Activated naive CD4-positive, alpha-beta T cell treated with anti-CD3 and anti-CD28 coated beads, Interleukin-2, amount 10 ng/mL, durations not matched to agents 7 days and 5 days (primary cell): ENCODE results near the gene RIMS1.

Source experiments
- CTCF ChIA-PET: fragments of 350-600 bp; sonication (Branson Sonifier 250); formaldehyde crosslinking; loops from one replicate; lab custom pipeline; 2021; ENCODE audit warnings: antibody characterized with exemption; lab: Charles Lee
- DNase-seq: peaks from one replicate; pipeline ENCODE4 v3.0.0-alpha.2; 2020
- H3K27ac Mint-ChIP-seq: one replicate; pipeline ENCODE4 v1.8.0; 2021; ENCODE audit warnings: mild to moderate bottlenecking, moderate library complexity, mixed read lengths
- H3K27me3 Mint-ChIP-seq: one replicate; pipeline ENCODE4 v1.8.0; 2021; ENCODE audit warnings: mild to moderate bottlenecking, mixed read lengths
- H3K36me3 Mint-ChIP-seq: one replicate; pipeline ENCODE4 v1.8.0; 2021; ENCODE audit warnings: mixed read lengths
- H3K4me1 Mint-ChIP-seq: one replicate; pipeline ENCODE4 v1.8.0; 2021; ENCODE audit warnings: mixed read lengths
- H3K4me3 Mint-ChIP-seq: one replicate; pipeline ENCODE4 v1.8.0; 2021; ENCODE audit warnings: mild to moderate bottlenecking, moderate library complexity, mixed read lengths
- H3K9me3 Mint-ChIP-seq: one replicate; pipeline ENCODE4 v1.8.0; 2021; ENCODE audit warnings: mixed read lengths

The RIMS1 gene

DNA sequence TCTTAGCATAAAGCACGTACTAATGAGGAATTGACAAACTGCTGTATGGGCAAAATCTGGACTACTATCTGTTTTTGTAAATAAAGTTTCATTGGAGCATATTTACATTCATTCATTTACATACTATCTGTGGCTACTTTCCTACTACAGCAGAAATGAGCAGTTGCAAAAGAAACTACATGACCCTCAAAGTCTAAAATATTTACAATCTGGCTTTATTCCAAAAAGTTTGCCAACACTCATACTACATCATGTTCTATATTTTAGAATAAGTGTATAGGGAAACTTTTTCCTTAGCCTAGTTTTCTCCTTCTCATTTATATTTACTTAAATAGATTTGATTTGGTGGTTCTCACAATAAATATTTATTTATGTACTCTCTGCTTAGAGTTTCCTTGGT is 208.2 kb downstream of the RIMS1 start:
- CTCF ChIA-PET: no interaction called here
- Mint-ChIP-seq H3K27me3 (no peaks in the 10 kb centered on the region), H3K36me3 (no peaks in the 10 kb centered on the region), H3K4me1 (no peaks in the 10 kb centered on the region), H3K4me3 (no peak overlapping the region), H3K27ac (no peak overlapping the region), H3K9me3 (no peaks in the 10 kb centered on the region)
- no peak for DNase-seq

DNA sequence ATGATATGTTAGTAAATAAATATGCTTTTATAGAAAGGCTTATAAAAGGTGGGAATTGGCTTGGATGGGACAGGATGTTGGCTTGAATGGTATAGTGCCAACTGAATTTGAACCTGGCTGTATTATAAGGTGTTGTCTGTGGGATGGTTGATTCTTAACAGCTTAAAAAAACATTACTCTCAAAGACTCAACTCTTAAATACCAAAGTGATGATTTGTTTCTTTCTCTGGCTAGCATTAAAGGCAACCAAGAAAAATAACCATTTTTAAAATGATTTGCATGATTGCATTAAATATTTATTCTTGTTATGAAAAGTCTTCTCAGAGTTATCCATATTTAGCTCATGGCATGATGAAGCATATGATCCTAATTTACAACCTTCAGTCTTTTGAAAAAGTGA is 216.2 kb downstream of the RIMS1 start:
- CTCF ChIA-PET: no interaction called here
- H3K27ac Mint-ChIP-seq: no peak overlapping the region
- no peaks in the 10 kb centered on the region for H3K36me3 Mint-ChIP-seq
- H3K4me1 Mint-ChIP-seq: no peaks in the 10 kb centered on the region
- no peak for DNase-seq
- no peaks in the 10 kb centered on the region for H3K27me3 Mint-ChIP-seq
- no peak overlapping the region for H3K4me3 Mint-ChIP-seq
- H3K9me3 Mint-ChIP-seq: no peaks in the 10 kb centered on the region

DNA sequence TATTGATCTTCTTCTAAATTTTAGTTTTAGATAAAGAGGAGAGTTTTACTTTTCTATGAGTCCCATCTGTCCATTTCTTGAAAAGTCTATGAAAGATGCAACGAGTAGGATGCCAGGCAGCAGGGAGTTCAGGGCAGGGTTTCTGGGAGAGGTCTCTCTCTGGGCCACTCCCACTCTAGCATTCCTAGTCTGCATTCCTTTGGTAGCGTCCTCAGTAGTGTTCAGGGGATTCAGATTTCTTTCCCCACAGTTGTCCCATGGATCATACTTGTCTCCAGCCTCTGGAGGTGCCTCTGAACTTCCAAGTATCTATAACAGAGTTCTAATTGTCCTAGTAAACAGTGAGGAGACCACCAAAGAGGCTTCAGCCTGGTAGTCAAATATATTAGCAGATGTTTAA is 225.3 kb downstream of the RIMS1 start:
- Mint-ChIP-seq H3K4me3 (no peak overlapping the region), H3K36me3 (no peaks in the 10 kb centered on the region), H3K27me3 (no peaks in the 10 kb centered on the region), H3K9me3 (no peaks in the 10 kb centered on the region), H3K27ac (no peak overlapping the region), H3K4me1 (no peaks in the 10 kb centered on the region)
- DNase-seq: no peak
- CTCF ChIA-PET: no interaction called here

DNA sequence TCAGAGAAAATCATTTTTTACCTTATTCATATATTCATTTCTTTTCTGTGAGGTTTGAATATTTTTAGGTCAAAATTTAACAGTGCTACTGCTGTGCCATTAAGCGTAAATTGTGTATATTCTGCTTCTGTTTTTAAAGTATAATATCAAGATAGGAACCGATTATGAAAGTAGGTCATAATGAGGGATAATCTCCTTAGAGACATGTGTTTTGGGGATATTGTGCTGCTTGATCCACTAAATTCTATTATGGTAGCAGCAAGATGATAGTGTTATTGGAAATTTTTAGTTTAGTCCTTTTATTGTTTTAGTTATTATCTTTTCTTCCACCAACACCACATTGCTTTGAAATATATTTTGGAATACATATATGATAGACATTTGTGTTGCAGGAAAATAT is 244.0 kb downstream of the RIMS1 start:
- no peak for DNase-seq
- Mint-ChIP-seq H3K27ac (no peak overlapping the region), H3K27me3 (no peaks in the 10 kb centered on the region), H3K4me3 (no peak overlapping the region), H3K36me3 (no peaks in the 10 kb centered on the region), H3K9me3 (no peaks in the 10 kb centered on the region), H3K4me1 (no peaks in the 10 kb centered on the region)
- CTCF ChIA-PET: no interaction called here

DNA sequence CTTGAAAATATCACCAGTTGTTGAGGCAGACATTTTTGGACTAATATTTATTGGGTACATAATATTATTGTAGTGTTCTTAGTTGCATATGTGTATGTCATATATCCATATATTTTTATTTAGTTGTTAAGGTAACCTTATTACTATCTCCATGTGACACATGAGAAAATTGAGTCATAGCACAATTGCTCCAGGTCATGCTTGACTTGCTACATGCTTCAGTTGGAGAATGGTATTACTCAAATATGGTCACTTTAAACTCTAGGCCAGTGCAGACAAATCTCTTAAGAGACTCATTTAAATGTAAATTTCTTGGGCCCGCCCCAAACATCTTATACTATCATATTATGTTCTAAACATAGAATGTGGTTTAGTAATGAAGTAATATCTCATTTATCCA is 246.1 kb downstream of the RIMS1 start:
- Mint-ChIP-seq H3K27me3 (no peaks in the 10 kb centered on the region), H3K36me3 (no peaks in the 10 kb centered on the region), H3K27ac (no peak overlapping the region), H3K4me3 (no peak overlapping the region), H3K9me3 (no peaks in the 10 kb centered on the region), H3K4me1 (no peaks in the 10 kb centered on the region)
- DNase-seq: no peak
- CTCF ChIA-PET: no interaction called here

DNA sequence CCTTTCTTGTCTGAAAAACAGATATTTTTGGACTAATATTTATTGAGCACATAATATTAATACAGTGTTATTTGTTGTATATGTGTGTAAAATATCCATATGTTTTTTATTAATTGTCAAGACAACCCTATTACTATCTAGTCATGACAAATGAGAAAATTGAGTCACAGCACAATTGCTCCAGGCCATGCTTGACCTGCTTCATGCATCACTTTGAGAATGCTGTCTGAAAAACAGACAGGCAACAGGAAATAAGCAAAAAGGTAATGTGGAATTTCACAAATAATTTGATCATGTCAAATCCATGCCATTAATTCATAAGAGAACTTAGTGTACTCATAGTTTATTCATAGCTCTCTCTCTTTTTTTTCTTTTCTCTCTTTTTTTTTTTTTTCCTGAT is 246.5 kb downstream of the RIMS1 start:
- no peaks in the 10 kb centered on the region for H3K36me3 Mint-ChIP-seq
- no peaks in the 10 kb centered on the region for H3K4me1 Mint-ChIP-seq
- no peak overlapping the region for H3K27ac Mint-ChIP-seq
- no peak for DNase-seq
- no peaks in the 10 kb centered on the region for H3K27me3 Mint-ChIP-seq
- no peak overlapping the region for H3K4me3 Mint-ChIP-seq
- no peaks in the 10 kb centered on the region for H3K9me3 Mint-ChIP-seq
- CTCF ChIA-PET: no interaction called here

DNA sequence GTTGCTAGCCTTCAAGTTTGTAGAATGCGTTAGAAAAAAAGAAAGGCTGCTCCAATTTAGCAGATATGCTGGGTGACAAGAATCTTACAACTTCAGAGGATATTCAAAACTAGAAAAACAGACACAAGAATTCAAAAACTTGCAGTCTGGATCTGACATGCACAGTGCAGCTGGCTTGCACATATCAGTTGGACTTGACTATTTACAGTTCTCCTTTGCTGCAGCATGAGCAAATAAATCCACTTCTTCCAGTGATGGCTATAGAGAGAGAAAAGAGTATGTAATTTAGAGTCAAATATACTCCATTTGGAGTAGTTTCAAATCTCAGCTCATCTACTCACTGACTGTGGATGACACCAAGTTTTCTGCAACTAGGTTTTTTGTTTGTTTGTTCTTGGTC is 247.0 kb downstream of the RIMS1 start:
- no peak for DNase-seq
- Mint-ChIP-seq H3K4me1 (no peaks in the 10 kb centered on the region), H3K4me3 (no peak overlapping the region), H3K36me3 (no peaks in the 10 kb centered on the region), H3K27me3 (no peaks in the 10 kb centered on the region), H3K9me3 (no peaks in the 10 kb centered on the region), H3K27ac (no peak overlapping the region)
- CTCF ChIA-PET: no interaction called here

DNA sequence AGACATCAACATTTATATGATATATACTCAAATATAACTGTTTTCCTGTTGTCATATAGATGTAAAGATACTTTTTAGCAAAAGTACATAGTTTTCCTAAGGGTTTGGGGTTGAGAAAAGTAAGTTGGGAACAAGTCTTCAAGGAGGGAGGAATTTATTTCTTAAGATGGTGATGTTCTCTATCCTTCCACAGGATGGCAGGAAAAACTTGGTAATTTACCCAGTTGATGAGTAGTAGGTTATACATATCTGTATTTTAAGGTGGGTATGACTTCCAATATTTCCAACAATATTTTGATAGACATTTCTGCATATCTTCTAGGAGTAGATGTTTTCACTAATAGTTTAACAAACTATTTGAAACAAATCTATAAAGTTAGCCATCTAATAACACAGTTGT is 254.4 kb downstream of the RIMS1 start:
- CTCF ChIA-PET: no interaction called here
- no peaks in the 10 kb centered on the region for H3K27me3 Mint-ChIP-seq
- H3K36me3 Mint-ChIP-seq: no peaks in the 10 kb centered on the region
- DNase-seq: no peak
- no peaks in the 10 kb centered on the region for H3K4me1 Mint-ChIP-seq
- no peak overlapping the region for H3K4me3 Mint-ChIP-seq
- H3K9me3 Mint-ChIP-seq: peaks cover 2% of the 10 kb centered on the region
- no peak overlapping the region for H3K27ac Mint-ChIP-seq

DNA sequence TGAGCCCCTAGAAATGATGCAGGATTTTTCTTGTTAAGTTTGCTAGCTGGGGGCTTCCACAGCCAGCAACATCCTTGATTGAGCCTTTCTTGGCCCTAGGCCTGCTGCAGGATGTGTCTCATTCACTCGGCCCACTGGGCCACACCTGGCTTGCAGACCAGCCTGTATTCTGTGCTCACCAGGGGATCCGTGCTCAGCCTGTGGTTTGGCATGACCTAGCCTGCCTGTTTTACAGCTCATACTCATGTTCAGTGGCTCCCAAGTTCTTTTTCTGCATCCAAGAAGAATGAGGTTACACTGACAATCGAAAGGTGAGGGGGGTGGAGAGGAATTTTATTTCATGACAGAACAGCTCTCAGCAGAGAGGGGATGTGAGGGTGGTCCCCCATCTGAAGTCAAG is 263.4 kb downstream of the RIMS1 start:
- H3K27me3 Mint-ChIP-seq: no peaks in the 10 kb centered on the region
- H3K36me3 Mint-ChIP-seq: no peaks in the 10 kb centered on the region
- H3K9me3 Mint-ChIP-seq: peaks cover 16% of the 10 kb centered on the region
- no peaks in the 10 kb centered on the region for H3K4me1 Mint-ChIP-seq
- H3K4me3 Mint-ChIP-seq: no peak overlapping the region
- no peak for DNase-seq
- no peak overlapping the region for H3K27ac Mint-ChIP-seq
- CTCF ChIA-PET: no interaction called here

DNA sequence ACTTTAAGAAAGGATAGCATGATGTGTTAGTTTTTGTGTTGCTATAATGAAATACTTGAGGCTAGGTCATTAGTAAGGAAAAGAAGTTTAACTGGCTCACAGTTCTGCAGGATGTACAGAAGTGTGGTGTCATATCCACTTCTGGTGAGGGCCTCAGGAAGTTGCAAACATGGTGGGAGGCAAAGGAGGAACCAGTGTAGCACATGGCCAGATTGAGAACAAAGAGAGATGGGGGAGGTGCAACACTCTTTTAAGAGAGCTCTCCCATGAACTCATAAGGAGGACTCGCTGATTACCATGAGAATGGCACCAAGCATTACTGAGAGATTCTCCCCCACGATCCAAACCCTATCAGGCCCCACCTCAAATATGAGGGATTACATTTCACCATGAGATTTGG is 265.4 kb downstream of the RIMS1 start:
- DNase-seq: no peak
- Mint-ChIP-seq H3K4me1 (no peaks in the 10 kb centered on the region), H3K27me3 (no peaks in the 10 kb centered on the region), H3K4me3 (no peak overlapping the region), H3K9me3 (peaks cover 16% of the 10 kb centered on the region), H3K27ac (no peak overlapping the region), H3K36me3 (no peaks in the 10 kb centered on the region)
- CTCF ChIA-PET: no interaction called here

DNA sequence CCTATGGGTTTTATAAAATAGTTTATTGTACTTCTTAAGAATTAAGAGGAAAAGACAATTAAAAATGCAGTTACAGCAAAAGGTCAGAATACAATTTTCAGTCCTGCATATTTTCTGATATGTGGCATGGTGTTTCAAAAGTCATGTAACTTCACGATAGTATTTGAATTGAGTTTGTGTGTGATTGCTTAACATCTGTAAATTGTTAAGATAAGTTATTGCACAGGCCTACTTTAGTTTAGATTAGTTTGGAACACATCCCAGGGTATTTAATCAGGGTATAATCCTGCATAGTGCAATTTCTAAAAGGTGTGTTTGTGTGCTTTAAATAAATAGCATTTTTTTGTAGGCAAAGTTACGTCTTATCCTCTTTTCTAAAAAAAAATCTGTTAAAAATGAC is 289.6 kb downstream of the RIMS1 start:
- DNase-seq: no peak
- Mint-ChIP-seq H3K9me3 (no peaks in the 10 kb centered on the region), H3K4me1 (no peaks in the 10 kb centered on the region), H3K4me3 (no peak overlapping the region), H3K27me3 (peaks cover 8% of the 10 kb centered on the region), H3K27ac (no peak overlapping the region), H3K36me3 (no peaks in the 10 kb centered on the region)
- CTCF ChIA-PET: no interaction called here

DNA sequence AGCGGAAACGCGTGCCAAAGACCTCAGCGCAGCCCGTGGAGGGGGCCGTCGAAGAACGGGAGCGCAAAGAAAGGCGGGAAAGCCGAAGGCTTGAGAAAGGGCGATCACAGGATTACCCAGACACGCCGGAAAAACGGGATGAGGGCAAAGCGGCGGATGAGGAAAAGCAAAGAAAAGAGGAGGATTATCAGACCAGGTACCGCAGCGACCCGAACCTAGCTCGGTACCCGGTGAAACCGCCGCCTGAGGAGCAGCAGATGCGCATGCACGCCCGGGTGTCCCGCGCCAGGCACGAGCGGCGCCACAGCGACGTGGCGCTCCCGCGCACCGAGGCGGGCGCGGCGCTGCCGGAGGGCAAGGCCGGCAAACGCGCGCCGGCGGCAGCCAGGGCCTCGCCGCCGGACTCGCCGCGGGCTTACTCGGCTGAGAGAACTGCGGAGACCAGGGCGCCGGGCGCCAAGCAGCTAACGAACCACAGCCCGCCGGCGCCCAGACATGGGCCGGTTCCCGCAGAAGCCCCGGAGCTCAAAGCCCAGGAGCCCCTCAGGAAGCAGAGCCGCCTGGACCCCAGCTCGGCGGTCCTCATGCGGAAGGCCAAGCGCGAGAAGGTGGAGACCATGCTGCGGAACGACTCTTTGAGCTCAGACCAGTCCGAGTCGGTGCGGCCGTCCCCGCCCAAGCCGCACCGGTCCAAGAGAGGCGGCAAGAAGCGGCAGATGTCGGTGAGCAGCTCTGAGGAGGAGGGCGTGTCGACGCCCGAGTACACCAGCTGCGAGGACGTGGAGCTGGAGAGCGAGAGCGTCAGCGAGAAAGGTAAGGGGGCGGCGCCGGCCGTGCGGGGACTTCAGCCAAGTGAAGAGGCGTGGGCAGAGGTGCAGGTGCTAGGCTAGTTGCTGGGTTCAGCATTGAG is 296.2 kb downstream of the RIMS1 start:
- Mint-ChIP-seq H3K27ac (peak overlapping the region; percentile 49), H3K4me3 (no peak overlapping the region), H3K27me3 (peaks cover 29% of the 10 kb centered on the region), H3K36me3 (peaks cover 4% of the 10 kb centered on the region), H3K4me1 (peaks cover 7% of the 10 kb centered on the region), H3K9me3 (no peaks in the 10 kb centered on the region)
- no peak for DNase-seq
- CTCF ChIA-PET: interaction anchor here (0.8 kb wide), 1 partner anchor 1144 kb away, joined by 3 read pairs; no protein-coding TSS in a partner anchor

DNA sequence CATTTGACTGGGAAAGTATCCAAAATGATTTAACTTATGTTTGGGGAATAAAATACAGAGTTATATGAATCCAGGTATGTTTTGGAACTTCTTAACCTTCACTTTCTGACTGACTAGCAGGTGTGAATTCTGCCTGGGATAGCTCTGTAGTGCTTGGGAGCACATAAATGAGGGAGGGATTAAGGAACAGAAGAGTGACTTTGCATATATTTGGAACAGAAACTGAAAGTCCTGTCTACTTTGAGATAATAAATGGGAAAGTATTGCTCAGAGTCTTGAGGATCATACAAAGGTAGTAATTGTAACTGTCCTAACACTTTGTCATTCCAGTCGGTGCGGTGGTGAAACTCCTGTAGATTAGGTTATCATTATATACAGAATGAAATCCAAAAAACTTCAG is 317.6 kb downstream of the RIMS1 start:
- Mint-ChIP-seq H3K9me3 (no peaks in the 10 kb centered on the region), H3K4me3 (no peak overlapping the region), H3K4me1 (no peaks in the 10 kb centered on the region), H3K27me3 (no peaks in the 10 kb centered on the region), H3K27ac (no peak overlapping the region), H3K36me3 (no peaks in the 10 kb centered on the region)
- CTCF ChIA-PET: no interaction called here
- no peak for DNase-seq

DNA sequence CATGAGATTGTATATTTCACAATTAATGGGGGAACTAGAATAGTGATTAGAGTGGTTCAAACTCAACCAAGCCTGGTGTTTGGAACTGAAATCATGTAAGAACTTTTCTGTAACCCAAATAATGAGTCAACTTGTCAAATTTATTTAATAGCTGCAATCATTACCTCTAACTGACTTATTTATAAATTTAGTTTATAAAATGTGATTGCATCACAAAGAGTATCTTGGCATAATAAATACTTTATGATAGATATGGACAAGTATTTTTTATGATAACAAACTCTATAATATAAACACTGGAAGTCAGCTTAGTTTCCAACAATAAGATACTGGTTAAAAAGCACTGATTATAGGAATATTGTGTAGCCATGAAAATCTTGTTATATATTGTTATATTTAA is 319.1 kb downstream of the RIMS1 start:
- DNase-seq: no peak
- CTCF ChIA-PET: no interaction called here
- H3K4me3 Mint-ChIP-seq: no peak overlapping the region
- H3K9me3 Mint-ChIP-seq: no peaks in the 10 kb centered on the region
- H3K27me3 Mint-ChIP-seq: no peaks in the 10 kb centered on the region
- H3K27ac Mint-ChIP-seq: no peak overlapping the region
- no peaks in the 10 kb centered on the region for H3K4me1 Mint-ChIP-seq
- H3K36me3 Mint-ChIP-seq: no peaks in the 10 kb centered on the region

DNA sequence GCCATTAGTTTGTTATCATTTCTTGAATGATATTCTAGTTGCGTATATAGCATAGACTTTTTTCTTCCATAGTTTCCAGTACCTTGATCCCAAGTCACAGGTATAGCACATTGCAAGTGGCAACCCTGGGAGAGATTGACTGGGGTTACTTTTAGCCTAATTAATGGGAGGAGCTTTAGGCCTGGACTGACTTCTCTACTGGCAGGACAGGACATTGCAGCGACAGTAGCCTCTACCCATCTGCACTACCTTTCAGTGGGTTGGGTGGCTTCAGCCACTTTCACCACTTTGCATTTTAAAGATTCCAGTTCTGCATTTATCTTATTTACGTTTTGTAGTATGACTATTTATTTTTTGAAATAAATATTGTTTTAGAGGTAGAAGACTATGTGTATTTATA is 320.3 kb downstream of the RIMS1 start:
- DNase-seq: no peak

More for the DNA sequence above, 320.3 kb downstream of the RIMS1 start:
- no peak overlapping the region for H3K27ac Mint-ChIP-seq
- CTCF ChIA-PET: no interaction called here
- H3K9me3 Mint-ChIP-seq: no peaks in the 10 kb centered on the region
- H3K27me3 Mint-ChIP-seq: no peaks in the 10 kb centered on the region
- no peaks in the 10 kb centered on the region for H3K36me3 Mint-ChIP-seq
- H3K4me1 Mint-ChIP-seq: no peaks in the 10 kb centered on the region
- H3K4me3 Mint-ChIP-seq: no peak overlapping the region
